PFSK-1 (cell line): ENCODE data around the gene TMEM128.

Experiments
- POLR2AphosphoS5 ChIP-seq: IDR thresholded peaks from 2 replicates; pipeline ENCODE4 v1.6.1; 2012; ENCODE audit warnings: low read depth, mild to moderate bottlenecking, control low read depth, low read length, moderate library complexity
- REST ChIP-seq, 2 experiments: IDR thresholded peaks; 2 replicates each; pipeline versions ENCODE4 v1.6.1 to v1.8.0; 2011 to 2012; ENCODE audit warnings: low read depth in 2 of 2, low read length in 2 of 2, control low read depth in 1 of 2, inconsistent platforms in 1 of 2, mild to moderate bottlenecking in 1 of 2, moderate library complexity in 1 of 2; ENCODE audit not compliant: insufficient read depth in 1 of 2
- SIN3A ChIP-seq: IDR thresholded peaks from 2 replicates; pipeline ENCODE4 v1.6.1; 2012; ENCODE audit warnings: mild to moderate bottlenecking, low read length, moderate library complexity, borderline replicate concordance; ENCODE audit not compliant: insufficient read depth

DNA sequence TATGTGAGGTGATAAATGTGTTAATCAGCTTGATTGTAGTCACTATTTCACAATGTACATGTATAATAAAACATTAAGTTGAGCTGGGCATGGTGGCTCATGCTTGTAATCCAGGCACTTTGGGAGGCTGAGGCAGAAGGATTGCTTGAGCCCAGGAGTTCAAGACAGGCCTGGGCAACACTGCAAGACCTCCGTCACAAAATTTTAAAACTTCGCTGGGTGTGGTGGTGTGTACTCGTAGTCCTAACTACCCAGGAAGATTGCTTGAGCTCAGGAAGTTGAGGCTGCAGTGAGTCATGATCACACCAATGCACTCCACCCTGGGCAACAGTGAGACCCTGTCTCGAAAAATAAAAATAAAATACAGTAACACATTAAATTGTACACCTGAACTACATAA lies 21.8 kb upstream of the TMEM128 start:
- TF ChIP-seq POLR2AphosphoS5, result no peak
- TF ChIP-seq SIN3A, result no peak
- no peak for TF ChIP-seq REST (IDR thresholded peaks at IDR 0.05; ENCODE audit: insufficient read depth in 1 of 2, low read depth in 2 of 2, low read length in 2 of 2)
